DND-41 (cell line): ENCODE data around the gene CYP2W1.

Source experiments
- ATAC-seq: fragments of 200-7000 bp; cut with Tn5 transposase; 3 replicates; pipeline ENCODE4 v1.9.1; 2021; ENCODE audit warnings: low read depth; ENCODE audit not compliant: insufficient read depth
- DNase-seq: peaks from one replicate; pipeline ENCODE4 v3.0.0-alpha.2; 2020
- H2AFZ ChIP-seq: 2 replicates; pipeline ENCODE4 v1.6.0; 2012; ENCODE audit warnings: low read depth, low read length
- H3K27ac ChIP-seq: 2 replicates; pipeline ENCODE4 v1.5.1; 2012; ENCODE audit warnings: low read length, inconsistent platforms
- H3K27me3 ChIP-seq: fragments of 200-600 bp; sonication (generic); 2 replicates; pipeline ENCODE4 v1.6.0; 2012; ENCODE audit warnings: low read length, mild to moderate bottlenecking, inconsistent platforms; ENCODE audit not compliant: insufficient read depth, poor library complexity
- H3K36me3 ChIP-seq: 2 replicates; pipeline ENCODE4 v1.5.1; 2012; ENCODE audit warnings: low read length, inconsistent platforms; ENCODE audit not compliant: insufficient read depth
- H3K4me1 ChIP-seq: 2 replicates; pipeline ENCODE4 v1.5.1; 2012; ENCODE audit warnings: mild to moderate bottlenecking, low read length; ENCODE audit not compliant: insufficient read depth
- H3K4me2 ChIP-seq: 2 replicates; pipeline ENCODE4 v1.6.0; 2012; ENCODE audit warnings: mild to moderate bottlenecking, moderate library complexity, low read length, inconsistent platforms; ENCODE audit not compliant: insufficient read depth
- H3K4me3 ChIP-seq, 2 experiments: fragments of 200-600 bp in 1 of 2; shearing (Covaris generic) in 1 of 2; 2 replicates each; pipeline ENCODE4 v1.5.1; 2012 to 2016; ENCODE audit warnings: inconsistent platforms in 2 of 2, low read length in 2 of 2, mild to moderate bottlenecking in 2 of 2, low read depth in 1 of 2, moderate library complexity in 1 of 2
- H3K79me2 ChIP-seq: 2 replicates; pipeline ENCODE4 v1.6.0; 2012; ENCODE audit warnings: low read length, inconsistent platforms; ENCODE audit not compliant: insufficient read depth
- H3K9ac ChIP-seq: 2 replicates; pipeline ENCODE4 v1.6.0; 2012; ENCODE audit warnings: low read depth, mild to moderate bottlenecking, inconsistent platforms, low read length, moderate library complexity
- H3K9me3 ChIP-seq: 2 replicates; pipeline ENCODE4 v1.5.1; 2012; ENCODE audit warnings: low read length, moderate library complexity, mild to moderate bottlenecking, inconsistent platforms; ENCODE audit not compliant: insufficient read depth, severe bottlenecking
- H4K20me1 ChIP-seq: 2 replicates; pipeline ENCODE4 v1.6.0; 2012; ENCODE audit warnings: low read length; ENCODE audit not compliant: insufficient read depth
- CTCF ChIP-seq: IDR thresholded peaks from 2 replicates; pipeline ENCODE4 v1.5.1; 2012; ENCODE audit warnings: borderline replicate concordance, low read length, moderate library complexity, mild to moderate bottlenecking; ENCODE audit not compliant: poor library complexity, severe bottlenecking; ENCODE audit errors: extremely low read depth
- EZH2 ChIP-seq: IDR thresholded peaks from 3 replicates; pipeline ENCODE4 v1.6.1; 2012; ENCODE audit warnings: borderline replicate concordance, low read depth, mild to moderate bottlenecking, moderate library complexity, low read length, inconsistent platforms; ENCODE audit not compliant: severe bottlenecking

CYP2W1 gene

DNA sequence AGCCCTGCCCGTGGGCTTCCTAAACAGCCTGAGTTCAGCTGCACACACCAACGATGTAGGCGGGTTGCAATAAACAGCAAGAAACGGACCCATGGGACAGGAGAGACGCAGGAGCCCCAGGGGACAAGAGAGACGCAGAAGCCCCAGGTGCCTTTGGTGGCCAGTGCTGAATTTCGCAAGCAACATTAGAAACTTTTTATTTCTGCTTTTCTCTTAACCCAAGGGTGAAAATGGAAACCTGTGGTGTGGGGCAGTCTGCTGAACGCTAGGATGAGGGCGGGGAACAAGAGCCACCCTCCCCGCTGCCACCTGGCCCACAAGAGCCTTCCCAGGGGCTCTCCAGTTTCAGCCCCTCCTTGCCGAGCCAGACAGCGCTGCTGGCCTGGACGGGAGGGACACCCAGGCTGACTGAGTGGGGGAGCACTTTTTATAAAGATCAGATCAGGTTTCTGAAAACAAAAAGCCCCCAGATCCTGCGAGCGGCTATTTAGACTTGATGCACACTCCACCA lies 41.4 kb downstream of the CYP2W1 start:
- Histone ChIP-seq H3K4me3 (no peak overlapping the region), H3K79me2 (no peaks in the 10 kb centered on the region), H3K4me2 (no peak overlapping the region), H3K9ac (no peak overlapping the region), H2AFZ (no peak overlapping the region), H3K27ac (no peak overlapping the region), H3K4me1 (no peaks in the 10 kb centered on the region), H4K20me1 (peaks cover 13% of the 10 kb centered on the region), H3K9me3 (peaks cover 19% of the 10 kb centered on the region), H3K36me3 (no peaks in the 10 kb centered on the region), H3K27me3 (no peaks in the 10 kb centered on the region)
- ATAC-seq, result no peak
- TF ChIP-seq EZH2, result no peak
- TF ChIP-seq CTCF, result no peak
- DNase-seq, result no peak

- DNase-seq (no peak), ATAC-seq (no peak)
- H3K9me3 ChIP-seq, result peaks cover 19% of the 10 kb centered on the region
- no peak overlapping the region for H3K9ac ChIP-seq
- TF ChIP-seq CTCF (no peak), EZH2 (no peak)
- H2AFZ ChIP-seq, result no peak overlapping the region
- H3K27ac ChIP-seq, result no peak overlapping the region
- H3K4me3 ChIP-seq, result no peak overlapping the region
- no peaks in the 10 kb centered on the region for H3K4me1 ChIP-seq
- H3K27me3 ChIP-seq, result no peaks in the 10 kb centered on the region
- H3K36me3 ChIP-seq, result no peaks in the 10 kb centered on the region
- H3K79me2 ChIP-seq, result no peaks in the 10 kb centered on the region
- H4K20me1 ChIP-seq, result peaks cover 17% of the 10 kb centered on the region
- no peak overlapping the region for H3K4me2 ChIP-seq
Measured at GRCh38 chr7:1024876-1025742, 42.1 kb downstream of the CYP2W1 start.

- H2AFZ ChIP-seq, result no peak overlapping the region
- ATAC-seq (no peak), DNase-seq (no peak)
- H3K27ac ChIP-seq, result no peak overlapping the region
- H3K27me3 ChIP-seq, result no peaks in the 10 kb centered on the region
- no peak overlapping the region for H3K4me3 ChIP-seq
- peaks cover 14% of the 10 kb centered on the region for H3K9me3 ChIP-seq
- H4K20me1 ChIP-seq, result peaks cover 25% of the 10 kb centered on the region
- no peak overlapping the region for H3K9ac ChIP-seq
- no peaks in the 10 kb centered on the region for H3K36me3 ChIP-seq
- no peak for TF ChIP-seq CTCF
- TF ChIP-seq EZH2, result no peak
- no peaks in the 10 kb centered on the region for H3K4me1 ChIP-seq
- H3K79me2 ChIP-seq, result no peaks in the 10 kb centered on the region
- no peak overlapping the region for H3K4me2 ChIP-seq
Measured at GRCh38 chr7:1025743-1026581, 43.0 kb downstream of the CYP2W1 start.
